GM12801 (cell line): ENCODE results near the gene TMEM38B.

ENCODE experiments used
- CTCF ChIP-seq: IDR thresholded peaks from one replicate; pipeline ENCODE4 v1.5.1; 2011; ENCODE audit warnings: control low read depth; ENCODE audit not compliant: insufficient read length; ENCODE audit errors: extremely low read depth

The TMEM38B gene

DNA sequence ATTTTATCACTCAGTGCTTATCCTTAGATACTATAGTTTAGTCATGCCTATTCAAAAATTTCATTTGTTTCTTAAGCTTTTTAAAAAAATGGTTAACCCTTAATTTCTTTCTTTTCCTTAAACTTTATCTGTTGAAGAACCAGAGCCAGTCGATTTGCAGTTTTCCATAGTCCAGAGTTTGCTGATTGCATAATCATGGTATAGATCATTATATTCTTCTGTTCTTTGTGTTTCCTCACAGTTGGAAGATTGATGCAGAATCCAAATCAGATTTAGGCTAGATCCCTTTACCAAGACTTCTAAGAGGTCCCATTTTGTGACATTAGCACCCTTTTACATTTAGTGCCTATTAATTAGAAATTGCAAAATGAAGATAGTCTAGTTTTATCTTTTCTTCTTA lies 18.0 kb downstream of the TMEM38B start:
- TF ChIP-seq CTCF = no peak

DNA sequence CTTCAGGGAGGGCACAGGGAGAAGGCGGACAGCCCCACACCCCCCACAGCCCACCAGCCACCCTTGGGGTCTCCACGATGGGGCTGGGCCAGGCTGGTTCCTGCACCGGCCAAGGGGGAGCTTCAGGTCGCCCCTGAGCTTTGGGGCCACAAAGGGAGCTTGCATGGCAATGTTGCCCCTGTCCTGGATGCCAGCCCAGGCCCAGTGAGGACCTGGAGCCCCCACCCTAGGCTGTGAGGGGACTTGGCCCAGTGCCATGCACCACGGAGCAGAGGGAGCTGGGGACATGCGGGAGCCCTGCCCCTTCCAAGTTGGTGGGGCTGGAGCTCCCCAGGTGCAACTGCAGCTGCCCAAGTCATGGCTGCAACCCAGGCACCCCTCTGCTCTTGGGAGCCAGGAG lies 18.4 kb downstream of the TMEM38B start:
- TF ChIP-seq CTCF = no peak

DNA sequence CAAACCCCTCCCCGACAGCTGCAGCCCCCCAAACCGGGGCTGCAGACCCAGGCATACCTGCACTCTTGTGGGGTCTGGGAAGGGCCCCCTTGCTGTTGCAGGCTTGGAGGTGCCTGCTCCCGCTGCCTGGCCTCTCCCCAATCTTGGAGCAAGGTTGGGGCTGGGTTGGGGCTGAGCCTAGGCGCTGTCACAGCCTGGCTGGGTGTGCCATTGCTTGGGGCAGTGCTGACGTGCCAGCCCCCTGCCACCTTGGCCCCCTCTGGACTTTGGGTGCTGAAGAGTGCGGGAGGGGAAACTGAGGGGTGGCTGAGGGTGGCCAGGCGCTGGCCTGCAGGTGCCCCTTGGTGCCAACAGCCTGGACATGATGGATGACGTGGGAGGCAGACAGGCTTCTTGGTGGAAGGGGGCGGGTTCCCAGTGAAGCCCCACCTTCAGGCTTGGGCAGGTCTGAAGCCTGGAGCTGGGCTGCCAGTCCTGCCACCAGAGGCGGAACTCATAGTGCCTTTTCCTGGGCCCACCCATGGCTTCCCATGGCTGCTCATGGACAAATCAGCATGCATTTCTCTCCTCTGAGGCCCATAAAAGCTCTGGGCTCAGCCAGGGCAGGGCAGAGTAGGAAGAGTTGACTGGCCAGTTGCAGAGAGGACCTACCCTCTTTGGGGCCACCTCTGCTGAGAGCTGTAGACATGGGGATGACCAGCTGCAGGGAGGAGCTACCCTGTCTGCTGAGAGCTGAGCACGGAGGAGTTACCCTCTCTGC lies 19.1 kb downstream of the TMEM38B start:
- TF ChIP-seq CTCF = no peak

DNA sequence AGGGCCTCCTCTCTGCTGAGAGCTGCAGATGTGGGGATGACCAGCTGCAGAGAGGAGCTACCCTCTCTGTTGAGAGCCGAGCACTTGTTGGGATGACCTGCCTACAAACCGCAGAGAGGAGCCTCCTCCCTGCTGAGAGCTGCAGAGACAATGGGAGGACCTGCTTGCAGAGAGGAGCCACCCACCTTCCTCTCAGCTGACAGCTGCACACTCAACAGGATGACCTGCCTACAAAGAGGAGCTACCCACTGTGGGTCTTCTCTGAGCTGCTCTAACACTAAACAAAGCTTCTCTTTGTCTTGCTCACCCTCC lies 19.6 kb downstream of the TMEM38B start:
- TF ChIP-seq CTCF = no peak

DNA sequence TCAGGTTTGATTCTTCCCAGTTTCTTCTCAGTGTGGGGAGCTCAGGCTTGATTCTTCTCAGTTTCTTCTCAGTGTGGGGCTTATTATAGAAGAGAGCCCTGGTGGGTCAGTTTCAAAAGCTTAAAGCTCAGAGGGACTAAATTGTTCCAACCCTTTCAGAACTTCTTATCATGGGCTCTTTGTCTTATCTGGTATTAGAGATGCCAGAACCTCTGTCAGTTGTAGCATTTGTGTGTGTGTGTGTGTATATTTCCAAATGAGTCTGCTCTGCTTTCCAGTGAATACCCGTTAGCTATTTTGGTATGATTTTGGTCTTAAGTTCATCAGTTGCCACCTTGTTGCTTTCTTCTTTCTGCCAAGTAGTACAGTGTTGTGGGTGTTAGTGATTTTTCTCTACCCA lies 21.8 kb downstream of the TMEM38B start:
- no peak for TF ChIP-seq CTCF

GRCh38 chr9:105722099-105722498 lies 27.8 kb downstream of the TMEM38B start:
- no peak for TF ChIP-seq CTCF

- TF ChIP-seq CTCF = no peak
Observed at GRCh38 chr9:105725370-105725769, 31.0 kb downstream of the TMEM38B start.
